LoVo (cell line): ENCODE measurements around the gene STARD3.

Experiments used
- DNase-seq: peaks from one replicate; pipeline ENCODE4 v3.0.0-alpha.2; 2016; ENCODE audit warnings: low spot score

STARD3 gene

DNA sequence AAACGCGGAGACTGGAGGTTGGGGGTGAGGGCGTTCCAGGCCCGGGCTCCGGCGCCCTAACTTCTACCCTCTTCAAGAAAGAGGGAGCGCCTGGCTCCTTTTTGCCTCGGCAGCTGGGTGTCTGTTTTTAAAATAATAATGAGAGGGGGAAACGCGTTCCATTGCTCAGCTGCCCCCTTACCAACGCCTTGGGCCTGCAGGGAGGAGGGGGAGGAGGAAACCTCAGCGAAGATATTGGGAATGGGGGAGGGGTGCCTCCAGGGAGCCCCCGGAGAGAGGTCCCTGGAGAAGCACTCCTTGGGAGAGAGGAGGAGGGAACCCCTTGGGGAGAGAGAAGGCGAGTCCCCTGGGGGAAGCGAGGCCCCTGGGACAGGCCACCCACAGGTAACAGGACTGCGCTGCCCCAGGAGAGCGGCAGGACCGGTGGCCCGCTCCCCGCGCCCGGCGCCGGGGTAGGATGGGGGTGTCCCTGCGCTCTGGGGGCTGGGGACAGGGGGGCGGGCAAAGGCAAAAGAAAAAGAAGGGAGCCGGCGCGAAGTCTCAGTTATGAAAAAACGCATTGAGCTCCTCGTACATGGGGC is 31.9 kb upstream of the STARD3 start:
- no peak for DNase-seq

DNA sequence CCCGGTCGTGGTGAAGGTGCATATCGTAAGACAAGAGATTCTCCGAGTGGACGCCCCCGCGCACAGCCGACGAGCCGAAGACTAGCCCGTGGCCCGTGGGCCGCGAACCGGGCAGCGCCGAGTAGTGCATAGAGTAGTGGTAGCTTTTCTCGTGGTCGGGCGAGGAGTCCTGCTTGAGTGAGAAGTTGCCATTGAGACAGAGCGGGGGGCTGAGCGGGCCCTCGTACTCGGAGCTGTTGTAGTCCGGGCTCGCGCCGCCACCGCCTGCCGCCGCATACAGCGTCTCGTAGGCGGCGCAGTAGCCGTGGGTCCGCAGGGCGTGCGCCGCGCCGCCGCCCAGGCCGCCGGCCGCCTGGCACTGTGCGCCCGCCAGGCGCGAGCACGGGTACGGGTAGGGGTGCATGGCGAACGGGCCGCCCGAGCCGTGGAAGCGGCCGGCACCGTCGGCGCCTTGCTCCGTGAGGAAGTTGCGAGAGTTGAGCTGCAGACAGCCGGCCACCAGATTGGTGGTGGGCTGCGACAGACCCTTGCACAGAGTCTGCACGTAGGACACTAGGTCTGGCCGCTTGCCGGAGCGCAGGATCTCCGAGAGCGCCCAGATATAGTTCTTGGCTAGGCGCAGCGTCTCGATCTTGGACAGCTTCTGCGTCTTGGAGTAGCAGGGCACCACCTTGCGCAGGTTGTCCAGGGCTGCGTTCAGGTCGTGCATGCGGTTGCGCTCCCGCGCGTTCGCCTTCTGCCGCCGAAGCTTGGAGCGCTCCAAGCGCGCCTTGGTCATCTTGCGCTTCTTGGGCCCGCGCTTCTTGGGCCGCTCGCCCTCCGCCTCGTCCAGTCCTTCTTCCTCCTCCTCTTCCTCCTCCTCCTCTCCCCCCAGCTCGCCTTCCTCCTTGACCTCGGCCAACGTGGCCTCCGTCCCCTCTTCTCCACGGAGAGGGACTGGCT is 31.2 kb upstream of the STARD3 start:
- no peak for DNase-seq

DNA sequence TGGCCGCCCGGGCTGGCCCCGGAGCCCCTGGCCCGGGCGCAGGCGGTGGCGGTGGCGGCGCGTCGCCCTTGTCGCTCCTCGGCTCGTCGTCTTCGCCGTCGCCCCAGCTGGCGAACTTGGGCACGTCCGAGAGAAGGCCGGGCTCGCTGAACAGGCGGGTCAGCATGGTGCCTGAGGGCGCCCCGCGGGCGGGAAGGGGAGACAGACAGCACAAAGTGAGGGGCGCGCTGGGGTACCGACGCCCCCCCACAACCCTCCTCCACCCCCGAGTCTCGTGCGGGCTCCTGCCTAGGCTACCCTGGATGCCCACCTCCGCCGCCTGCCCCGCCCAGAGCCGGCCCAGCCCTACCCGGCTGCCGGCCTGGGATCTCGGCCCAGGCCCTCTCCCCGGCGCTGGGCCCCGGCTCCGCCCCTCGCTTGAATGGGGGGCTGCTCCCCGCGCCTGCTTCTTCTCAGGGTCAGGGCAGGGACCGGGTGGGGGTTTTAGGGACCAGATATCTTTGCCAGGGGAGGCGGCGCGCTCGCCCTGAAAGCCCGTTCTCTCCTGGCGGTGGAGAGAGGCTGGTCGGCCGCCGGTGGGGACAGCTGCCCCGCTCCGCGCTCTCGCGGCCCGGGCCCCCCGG is 30.4 kb upstream of the STARD3 start:
- DNase-seq: no peak

DNA sequence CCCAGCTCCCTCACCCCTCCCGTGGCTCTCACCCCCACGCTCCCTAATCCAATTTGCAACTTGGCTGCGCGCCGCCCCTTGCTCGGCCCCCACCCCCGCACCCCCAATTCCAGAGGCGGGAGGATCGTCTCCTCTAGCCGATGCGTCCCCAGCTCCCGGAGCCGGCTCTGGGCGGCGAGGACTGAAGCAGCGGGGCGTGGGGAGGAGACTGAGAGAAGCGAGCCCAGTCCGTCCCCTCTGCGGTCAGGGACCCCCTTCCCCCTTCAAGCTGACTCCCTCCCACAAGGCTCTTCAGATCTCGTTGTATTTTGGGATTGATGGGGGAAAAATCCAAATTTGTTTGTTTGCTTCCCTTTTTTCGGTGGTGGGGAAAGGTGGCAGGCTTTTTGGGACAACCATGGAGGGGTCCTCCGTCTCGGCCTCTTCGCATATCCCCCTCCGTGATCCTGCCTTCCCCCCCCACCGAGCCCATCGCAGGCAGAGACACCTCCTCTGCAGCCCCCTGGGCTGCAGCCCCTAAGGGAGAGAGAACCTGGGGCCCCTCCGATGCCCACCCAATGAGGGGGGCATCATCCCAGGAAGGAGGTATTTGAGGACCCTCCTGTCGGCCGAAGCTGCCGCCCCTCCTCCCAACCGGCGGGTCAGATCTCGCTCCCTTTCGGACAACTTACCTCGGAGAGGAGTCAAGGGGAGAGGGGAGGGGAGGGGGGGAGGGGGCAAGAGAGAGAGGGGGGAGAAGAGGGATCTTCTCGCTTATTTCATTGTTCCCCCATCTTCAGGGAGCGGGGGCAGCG is 29.7 kb upstream of the STARD3 start:
- DNase-seq: no peak

DNA sequence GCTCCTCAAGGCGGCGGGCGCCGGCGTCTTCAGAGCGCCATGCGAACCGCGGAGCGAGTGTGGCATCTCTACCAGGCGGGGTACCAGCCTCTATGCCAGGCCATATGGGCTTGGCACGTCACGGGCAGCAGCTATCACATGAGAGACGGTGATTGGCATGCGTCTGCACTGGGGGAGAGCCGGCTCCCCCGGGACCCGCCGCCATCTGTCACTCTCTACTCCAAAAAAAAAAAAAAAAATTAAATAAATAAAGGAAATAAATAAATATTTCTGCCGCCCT is 29.2 kb upstream of the STARD3 start, which contains the start of gene NEUROD2:
TSS of gene NEUROD2 (minus strand) at position 70 of the 280 bp plus-strand sequence. CDS start 1,321 bp downstream, outside the sequence.
- no peak for DNase-seq

DNA sequence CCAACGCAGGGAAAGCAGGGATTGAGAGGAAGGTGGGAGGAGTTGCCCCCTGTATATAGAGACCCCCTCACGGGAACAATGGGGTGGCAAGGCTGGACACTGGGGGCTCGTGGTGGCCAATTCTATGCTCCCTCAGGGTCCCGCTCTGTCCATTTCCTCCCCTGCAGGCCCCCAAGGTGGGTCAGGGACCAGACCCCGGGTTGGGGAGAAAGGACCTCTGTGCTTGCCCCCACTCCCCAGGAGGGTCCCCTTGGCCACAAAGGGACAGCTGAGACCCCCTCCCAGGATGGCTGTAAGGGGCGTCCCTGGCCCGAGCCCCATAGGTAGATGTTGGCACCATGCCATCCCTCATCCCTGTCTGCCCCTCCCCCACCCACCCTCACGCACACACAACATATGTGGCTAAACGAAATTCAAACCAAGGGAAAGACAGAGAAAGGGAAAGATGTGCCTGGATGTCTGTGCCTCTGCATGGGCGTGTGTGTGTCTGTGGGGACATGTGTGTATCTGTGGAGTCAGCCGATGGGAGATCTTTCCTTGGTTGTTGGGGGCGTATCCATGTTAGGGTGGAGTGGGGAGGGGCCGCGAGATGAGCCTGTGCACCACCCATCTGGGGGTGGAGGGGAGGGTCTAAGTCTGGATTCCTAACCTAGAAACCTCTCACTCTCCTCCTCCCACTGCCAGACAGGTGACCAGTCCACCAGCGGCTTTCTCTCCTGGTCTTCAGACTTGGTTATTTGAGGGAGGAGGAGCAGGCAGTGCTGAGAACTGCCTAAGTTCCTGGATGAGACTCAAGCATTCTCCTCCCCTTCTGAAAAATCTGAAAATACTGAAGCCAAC is 28.6 kb upstream of the STARD3 start:
- no peak for DNase-seq

DNA sequence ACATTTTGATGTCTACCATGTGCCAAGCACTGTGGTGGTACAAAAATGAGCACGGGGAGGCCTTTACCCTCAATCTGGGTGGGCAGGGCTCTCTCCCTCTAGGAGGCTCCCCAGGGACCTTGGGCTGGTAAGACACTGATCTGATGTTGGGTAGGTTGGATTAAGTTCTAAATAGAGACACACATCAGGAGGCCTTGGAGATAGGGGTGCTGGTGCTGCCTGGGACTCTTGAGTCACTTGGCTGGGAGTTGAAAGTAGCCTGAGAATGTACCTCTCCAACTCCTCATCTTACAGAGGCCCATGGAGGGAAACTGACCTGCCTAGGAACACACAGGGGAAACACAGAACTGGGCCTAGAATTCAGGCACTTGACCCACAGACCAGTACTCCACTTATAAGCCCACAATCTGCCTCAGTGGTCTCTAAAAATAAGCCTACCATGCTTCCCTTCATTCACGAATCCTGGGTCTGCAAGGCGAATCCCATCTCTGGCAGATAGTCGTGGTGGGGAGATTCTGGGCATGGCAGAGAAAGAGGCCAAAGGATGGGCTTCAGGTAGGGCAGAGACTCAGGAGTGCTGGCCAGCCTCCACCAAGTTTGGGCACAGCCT is 27.4 kb upstream of the STARD3 start:
- DNase-seq: no peak

DNA sequence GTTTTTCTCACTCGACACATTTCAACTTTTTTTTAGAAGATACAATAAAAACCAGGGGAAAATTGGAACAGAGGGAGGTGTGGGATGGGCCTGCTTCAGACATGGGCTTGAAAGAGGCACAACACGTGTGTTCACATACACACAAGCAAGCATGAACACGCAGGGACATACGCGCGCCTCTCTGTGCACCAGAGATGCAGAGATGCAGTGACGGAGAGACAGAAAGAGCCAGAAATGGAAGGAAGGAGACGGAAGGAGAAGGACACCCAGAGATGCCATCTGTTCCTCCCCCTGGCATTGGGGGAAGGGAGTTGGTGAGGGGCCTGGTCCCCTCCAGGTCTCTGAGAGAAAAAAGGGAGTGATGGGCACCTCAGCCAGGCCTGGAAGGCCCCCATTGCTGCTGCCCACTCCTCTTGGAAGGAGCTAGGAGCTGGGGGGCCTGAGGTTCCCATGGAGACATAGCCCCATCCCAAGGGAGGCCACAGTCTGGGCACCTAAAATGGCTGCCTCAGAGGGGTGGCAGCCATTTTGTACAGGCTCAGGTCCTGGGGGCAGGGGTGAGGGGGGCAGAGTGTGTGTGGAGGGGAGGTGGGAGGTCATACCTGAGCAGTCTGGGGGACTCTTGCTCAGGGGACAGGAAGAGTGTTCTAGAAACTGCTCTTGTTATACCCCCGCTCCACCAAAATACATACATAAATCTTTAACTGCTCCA is 25.4 kb upstream of the STARD3 start:
- DNase-seq: no peak

DNA sequence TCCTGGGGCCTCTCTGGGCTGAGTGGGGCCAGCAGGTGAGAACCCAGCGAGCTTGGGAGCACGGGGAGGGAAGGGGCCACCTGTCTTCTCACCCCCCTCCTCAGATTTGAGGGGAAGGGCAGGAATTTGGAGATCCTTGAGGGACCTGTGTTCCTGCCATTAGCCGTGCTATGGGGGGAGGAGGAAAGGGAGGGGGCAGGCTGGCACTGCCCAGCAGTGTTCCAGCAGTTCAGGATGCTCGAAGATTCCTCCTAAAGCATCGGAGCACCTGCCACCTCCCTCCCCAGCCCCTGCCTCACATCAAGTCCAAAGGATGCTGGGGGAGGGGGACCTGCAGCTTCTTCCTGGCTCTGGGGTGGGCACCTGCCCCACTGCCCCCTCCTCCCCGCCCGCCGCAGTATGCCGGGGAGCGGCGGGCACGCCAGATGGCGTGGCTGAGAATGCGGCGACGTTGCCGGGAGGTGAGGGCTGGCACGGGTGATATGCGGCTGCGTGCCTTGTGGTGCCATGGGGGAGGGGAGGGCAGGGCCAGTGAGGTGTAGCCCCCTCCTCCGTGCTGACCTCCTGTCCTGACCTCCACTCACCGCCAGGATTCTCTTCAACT is 24.6 kb upstream of the STARD3 start:
- no peak for DNase-seq

DNA sequence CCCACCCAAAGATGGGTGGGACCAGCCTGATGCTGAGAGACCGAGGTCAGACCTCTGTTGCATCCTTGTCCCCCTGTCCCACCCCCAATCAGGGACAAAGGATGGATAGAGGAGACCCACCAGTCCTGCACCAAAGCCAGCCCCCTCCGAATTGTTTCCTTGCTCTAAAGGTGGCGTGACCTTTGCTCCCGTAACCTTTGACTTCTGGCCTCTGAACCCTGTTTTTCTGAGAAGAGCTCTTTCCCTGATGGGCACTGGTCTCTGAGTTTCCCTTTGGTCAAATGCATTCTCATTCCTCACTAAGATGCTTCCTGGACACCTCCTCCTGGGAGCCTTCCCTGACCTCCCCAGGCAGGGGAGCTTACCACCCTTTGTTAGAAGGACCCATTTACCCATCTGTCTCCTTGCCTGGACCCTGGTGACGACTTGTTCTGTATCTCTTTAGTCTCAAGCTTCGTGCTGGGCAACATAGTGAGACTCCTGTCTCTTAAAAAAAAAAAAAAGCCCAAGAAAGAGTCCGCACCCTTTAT is 23.9 kb upstream of the STARD3 start:
- no peak for DNase-seq

DNA sequence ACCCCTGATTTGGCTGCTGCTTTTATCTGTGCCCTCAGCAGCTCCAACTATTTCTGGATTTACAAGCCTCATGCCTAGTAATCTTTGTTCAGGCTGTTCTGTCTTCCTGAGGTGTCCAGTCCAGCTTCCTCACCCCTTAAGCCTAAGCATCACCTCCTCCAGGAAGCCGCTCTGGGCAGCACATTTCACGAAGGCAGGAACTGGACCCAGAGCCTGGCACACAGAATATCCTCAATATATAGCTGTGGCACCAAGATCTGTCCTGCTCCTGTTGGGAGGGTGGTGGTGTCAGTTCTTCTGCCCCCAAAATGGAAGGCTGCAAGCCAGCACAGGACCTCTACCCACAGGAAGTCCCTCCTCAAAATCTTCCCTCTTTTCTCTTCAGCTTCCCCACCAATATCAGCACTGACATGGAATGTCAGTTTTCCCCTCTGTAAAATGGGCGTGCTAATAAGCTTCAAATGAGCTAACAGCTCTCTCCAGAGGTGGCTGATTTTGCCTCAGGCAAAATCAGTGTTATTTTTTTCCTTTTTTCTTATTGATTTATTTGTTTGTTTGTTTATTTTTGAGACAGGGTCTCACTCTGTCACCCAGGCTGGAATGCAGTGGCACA is 22.3 kb upstream of the STARD3 start:
- no peak for DNase-seq

DNA sequence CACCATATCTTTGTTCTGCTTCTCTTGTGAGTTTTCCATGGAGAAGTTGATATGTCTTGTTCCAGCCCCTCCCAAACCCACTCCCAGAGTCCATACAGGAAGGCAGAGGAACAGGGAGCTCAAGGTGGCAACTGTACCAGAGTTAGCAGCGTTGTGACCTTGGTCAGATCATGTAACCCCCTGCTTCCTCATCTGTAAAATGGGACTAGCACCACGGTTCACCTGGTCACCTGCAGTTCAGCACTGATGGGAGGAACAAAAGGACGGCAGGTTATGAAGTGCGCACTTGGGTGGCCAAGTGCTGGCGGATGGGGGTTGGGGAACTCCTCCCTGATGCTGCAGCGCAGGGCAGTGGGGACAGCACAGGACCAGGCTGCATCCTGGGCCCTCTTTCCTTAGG is 21.5 kb upstream of the STARD3 start:
- no peak for DNase-seq

DNA sequence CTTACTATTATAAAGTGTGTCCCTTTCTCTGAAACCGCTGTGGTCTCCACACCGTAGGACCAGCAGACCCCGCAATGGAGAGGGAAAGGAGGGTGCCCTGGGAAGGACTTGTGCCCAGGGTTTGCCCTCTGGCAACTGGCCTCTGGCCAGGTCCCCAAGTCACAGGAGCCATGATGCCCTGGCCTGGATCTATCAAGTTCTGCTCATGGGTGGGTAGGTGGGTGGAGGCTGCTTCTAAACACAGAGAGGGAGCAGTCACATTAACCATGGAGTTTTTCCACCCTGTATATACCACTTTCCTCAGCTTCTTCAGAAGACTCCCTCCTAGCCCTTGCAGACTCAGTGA is 19.9 kb upstream of the STARD3 start:
- DNase-seq: no peak

DNA sequence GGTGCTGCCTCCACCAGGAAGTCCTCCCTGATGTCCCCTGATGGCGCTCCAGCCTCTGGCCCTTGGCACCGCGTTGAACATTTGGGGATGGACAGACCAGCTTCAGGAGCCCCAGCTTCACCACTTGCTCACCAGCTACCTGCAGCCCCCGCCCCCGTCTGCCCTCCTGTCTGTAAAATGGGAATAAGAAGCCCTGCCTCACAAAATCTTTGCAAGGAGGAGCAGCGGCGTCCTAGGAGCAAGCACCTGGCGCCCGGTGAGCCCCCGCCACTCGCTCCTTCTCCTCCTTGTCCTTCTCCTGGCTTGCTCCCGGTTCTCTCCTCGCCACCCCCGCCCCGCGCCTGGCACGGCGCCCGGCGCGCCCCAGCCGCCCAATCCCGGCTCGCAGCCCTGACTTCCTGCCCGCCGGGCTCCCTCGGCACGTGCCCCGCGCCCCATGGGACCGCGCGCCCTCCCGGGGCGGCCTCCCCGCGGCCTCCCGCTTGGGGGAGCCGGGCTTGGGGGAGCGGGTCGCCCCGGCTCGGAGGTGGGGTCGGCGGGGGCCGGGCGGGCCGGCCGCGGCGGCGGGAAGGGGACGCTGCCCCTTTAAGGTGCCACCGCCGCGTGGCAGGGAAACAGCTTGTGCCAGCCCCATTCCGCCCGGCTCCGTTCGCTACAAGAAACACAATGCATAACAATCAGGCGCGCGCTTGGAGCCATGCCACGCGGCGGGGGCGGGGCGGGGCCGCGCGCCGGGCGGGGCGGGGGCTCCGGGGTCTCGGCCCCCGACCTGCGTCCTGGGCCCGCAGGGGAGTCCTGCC is 19.3 kb upstream of the STARD3 start:
- peak; percentile 71 for DNase-seq

DNA sequence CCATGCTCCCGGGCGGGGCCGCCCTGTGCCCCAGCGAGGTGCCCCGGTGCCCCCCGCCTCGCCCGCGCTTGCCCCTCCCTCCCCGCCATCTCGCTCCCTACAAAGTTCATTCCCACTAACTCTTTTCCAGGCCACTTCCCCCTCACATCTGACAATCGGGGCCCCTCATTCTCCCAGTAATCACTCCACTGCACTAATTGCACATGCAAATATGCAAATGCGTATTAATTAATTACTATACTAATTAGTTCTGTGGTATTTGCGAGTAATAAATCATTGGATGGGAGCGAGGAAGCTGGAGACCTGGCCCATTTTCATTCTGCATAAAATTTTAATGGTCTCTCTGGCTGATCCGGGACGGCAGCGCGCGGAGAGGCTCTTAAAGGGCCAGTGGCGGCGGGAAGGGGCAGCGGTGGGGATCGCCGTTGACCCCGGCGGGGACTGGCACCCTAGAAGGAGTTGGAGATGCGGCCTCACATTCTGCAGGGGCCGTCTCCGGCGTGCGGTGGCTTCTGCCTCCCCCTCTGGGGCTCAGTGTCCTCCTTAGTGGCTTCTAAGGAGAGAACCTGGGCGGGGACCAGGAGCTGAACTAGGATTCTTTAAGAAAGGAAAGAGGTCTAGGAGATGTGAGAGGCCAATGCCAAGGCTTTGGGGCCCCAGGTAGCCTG is 18.6 kb upstream of the STARD3 start:
- no peak for DNase-seq

DNA sequence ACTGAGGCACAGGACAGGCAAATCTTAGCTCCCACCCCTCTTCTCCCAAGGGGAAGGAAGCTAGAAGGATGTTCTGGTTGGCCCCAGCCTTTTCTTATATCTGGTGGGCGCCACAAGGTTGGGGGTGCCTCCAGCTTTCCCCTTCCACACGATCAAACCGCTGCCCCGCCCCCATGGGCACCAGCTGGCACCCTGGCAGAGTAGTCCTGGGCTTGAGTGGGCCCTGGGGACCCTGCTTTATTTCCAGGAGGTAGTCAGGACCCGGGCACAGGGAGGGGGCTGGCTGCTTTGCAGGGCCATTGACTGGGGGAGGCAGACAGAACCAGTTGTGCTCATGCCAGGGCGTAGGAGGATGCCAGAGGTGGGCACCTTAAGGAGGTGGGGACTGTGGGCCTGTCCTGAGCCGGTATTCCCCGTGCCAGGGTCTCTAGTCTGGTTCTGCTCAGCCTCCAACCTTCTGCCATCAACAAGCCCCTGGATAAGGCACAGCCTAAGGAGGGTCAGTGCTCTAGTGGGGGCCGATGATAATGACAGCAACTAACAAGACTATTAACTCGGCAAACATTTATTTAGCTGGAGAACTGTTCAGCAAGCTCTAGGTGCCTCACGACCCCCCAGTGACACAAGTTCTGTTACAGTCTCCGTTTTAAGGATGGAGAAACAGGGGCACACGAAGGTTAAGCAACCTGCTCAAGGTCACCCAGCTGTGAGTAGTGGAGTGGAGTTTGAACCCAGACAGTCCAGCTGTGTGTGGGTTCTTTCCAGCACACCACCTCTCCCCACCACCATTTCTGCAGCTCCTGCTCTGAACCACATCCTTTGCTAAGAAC is 17.8 kb upstream of the STARD3 start:
- DNase-seq: no peak

DNA sequence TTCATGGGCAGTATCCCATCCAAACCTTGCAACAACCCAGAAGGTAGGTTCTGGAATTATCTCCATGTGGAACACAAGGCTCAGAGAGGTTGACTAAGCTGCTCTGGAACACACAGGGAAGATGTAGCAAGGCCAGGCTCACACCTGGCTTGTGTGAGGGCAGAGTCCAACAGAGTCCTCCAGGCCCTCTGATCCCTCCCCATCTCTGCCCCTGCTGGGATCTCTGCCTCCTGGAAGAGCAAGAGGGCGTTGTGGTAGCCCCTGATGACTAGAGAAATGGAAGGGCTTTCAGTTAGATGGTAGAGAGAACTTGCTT is 17.2 kb upstream of the STARD3 start:
- no peak for DNase-seq
